HL-60 (cell line): ENCODE measurements around the gene FN1.

Experiments used
- DNase-seq, 2 experiments: peaks; one replicate each; pipeline ENCODE4 v3.0.0-alpha.2; 2010 to 2020; ENCODE audit warnings: low read depth in 1 of 2, low spot score in 1 of 2
- H3K27ac ChIP-seq: fragments of 250-450 bp; sonication (Bioruptor Pico); replicated peaks from 2 replicates; pipeline ENCODE4 v1.5.1; 2020; ENCODE audit warnings: mild to moderate bottlenecking, moderate library complexity
- H3K27me3 ChIP-seq: fragments of 250-450 bp; sonication (Bioruptor Pico); 2 replicates; pipeline ENCODE4 v1.5.1; 2021; ENCODE audit warnings: mild to moderate bottlenecking, moderate library complexity; ENCODE audit not compliant: insufficient read depth, poor library complexity, severe bottlenecking
- H3K4me3 ChIP-seq: replicated peaks from 2 replicates; pipeline ENCODE4 v1.5.1; 2011; ENCODE audit warnings: mild to moderate bottlenecking, control low read depth, low read length; ENCODE audit not compliant: insufficient read depth
- CTCF ChIP-seq: IDR thresholded peaks from one replicate; pipeline ENCODE4 v1.5.1; 2011; ENCODE audit warnings: low read length, control low read depth, inconsistent platforms; ENCODE audit not compliant: insufficient read depth
- GABPA ChIP-seq: IDR thresholded peaks from 2 replicates; pipeline ENCODE4 v1.6.1; 2012; ENCODE audit warnings: low read depth
- POLR2AphosphoS5 ChIP-seq: IDR thresholded peaks from 2 replicates; pipeline ENCODE4 v1.6.1; 2012; ENCODE audit warnings: low read depth
- SPI1 ChIP-seq: IDR thresholded peaks from 2 replicates; pipeline ENCODE4 v1.6.1; 2012; ENCODE audit warnings: low read depth, mild to moderate bottlenecking, borderline replicate concordance
- TF ChIP-seq, protein P1 (sequence below): IDR thresholded peaks from 2 replicates; pipeline ENCODE4 v1.6.1; 2012; ENCODE audit warnings: low read depth; ENCODE audit not compliant: insufficient replicate concordance

Gene FN1

DNA sequence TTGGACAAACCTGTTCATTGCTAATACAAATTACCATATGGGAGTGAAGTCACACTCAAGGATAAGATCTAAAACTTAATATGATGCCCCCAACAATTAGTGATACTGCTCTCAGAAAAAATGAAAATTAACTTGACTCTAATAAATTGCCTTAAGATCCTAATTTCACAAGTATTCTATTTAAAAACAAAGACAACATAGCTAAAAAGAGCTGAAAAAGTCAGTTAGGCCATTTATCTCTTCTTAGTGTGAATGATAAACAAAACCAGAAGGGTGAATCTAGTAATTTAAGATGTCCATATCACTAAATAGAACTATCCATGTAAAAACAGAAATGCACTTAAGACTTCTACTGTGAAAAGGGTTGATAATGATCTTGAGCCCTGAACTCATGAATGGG is 53.4 kb downstream of the FN1 start:
- Histone ChIP-seq H3K27ac (no peak overlapping the region), H3K4me3 (no peak overlapping the region), H3K27me3 (no peaks in the 10 kb centered on the region)
- no peak for TF ChIP-seq GABPA
- no peak for TF ChIP-seq CTCF
- TF ChIP-seq POLR2AphosphoS5: no peak
- TF ChIP-seq SPI1: no peak
- TF ChIP-seq, protein P1, sequence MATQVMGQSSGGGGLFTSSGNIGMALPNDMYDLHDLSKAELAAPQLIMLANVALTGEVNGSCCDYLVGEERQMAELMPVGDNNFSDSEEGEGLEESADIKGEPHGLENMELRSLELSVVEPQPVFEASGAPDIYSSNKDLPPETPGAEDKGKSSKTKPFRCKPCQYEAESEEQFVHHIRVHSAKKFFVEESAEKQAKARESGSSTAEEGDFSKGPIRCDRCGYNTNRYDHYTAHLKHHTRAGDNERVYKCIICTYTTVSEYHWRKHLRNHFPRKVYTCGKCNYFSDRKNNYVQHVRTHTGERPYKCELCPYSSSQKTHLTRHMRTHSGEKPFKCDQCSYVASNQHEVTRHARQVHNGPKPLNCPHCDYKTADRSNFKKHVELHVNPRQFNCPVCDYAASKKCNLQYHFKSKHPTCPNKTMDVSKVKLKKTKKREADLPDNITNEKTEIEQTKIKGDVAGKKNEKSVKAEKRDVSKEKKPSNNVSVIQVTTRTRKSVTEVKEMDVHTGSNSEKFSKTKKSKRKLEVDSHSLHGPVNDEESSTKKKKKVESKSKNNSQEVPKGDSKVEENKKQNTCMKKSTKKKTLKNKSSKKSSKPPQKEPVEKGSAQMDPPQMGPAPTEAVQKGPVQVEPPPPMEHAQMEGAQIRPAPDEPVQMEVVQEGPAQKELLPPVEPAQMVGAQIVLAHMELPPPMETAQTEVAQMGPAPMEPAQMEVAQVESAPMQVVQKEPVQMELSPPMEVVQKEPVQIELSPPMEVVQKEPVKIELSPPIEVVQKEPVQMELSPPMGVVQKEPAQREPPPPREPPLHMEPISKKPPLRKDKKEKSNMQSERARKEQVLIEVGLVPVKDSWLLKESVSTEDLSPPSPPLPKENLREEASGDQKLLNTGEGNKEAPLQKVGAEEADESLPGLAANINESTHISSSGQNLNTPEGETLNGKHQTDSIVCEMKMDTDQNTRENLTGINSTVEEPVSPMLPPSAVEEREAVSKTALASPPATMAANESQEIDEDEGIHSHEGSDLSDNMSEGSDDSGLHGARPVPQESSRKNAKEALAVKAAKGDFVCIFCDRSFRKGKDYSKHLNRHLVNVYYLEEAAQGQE: no peak
- no peak for DNase-seq

- DNase-seq: no peak
- Histone ChIP-seq H3K27me3 (no peaks in the 10 kb centered on the region), H3K27ac (no peak overlapping the region), H3K4me3 (no peak overlapping the region)
- TF ChIP-seq POLR2AphosphoS5 (no peak), GABPA (no peak), SPI1 (no peak), CTCF (no peak)
- TF ChIP-seq, protein P1: no peak
These were observed 53.9 kb downstream of the FN1 start for GRCh38 chr2:215382011-215382410.

DNA sequence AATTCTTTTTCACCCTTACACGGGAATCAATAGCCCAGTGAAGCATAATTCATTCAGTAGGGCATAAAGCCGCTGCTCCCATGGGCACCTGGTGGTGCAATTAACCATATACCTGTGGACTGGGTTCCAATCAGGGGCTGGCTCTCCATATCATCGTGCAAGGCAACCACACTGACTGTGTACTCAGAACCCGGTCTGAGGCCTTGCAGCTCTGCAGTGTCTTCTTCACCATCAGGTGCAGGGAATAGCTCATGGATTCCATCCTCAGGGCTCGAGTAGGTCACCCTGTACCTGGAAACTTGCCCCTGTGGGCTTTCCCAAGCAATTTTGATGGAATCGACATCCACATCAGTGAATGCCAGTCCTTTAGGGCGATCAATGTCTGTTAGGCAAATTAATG is 55.2 kb downstream of the FN1 start:
- no peak for DNase-seq
- Histone ChIP-seq H3K4me3 (no peak overlapping the region), H3K27ac (no peak overlapping the region), H3K27me3 (no peaks in the 10 kb centered on the region)
- no peak for TF ChIP-seq SPI1
- no peak for TF ChIP-seq POLR2AphosphoS5
- TF ChIP-seq CTCF: no peak
- no peak for TF ChIP-seq GABPA

DNA sequence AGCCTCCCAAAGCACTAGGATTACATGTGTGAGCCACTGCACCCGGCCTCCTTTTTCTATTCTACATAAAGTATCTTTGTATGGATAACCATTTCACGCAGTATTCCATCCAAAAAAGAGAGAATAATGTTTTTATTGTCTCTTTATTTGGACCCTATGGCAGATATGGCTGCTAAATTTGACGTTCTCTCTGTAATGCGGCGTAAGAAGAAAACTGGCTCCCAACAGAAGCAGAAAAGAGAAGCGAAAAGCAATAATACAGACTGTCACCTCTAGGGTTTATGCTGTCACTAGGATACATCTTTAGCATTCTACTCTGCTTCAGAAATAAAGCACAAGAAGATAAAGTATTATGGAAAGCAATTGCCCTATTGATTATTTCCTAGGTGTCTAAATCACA is 55.9 kb downstream of the FN1 start:
- Histone ChIP-seq H3K27ac (no peak overlapping the region), H3K27me3 (no peaks in the 10 kb centered on the region), H3K4me3 (no peak overlapping the region)
- TF ChIP-seq GABPA: no peak
- TF ChIP-seq SPI1: no peak
- TF ChIP-seq CTCF: no peak
- no peak for DNase-seq
